H1 (cell line): ENCODE measurements around the gene NELL1.

Experiments used
- CHD2 ChIP-seq: IDR thresholded peaks from 2 replicates; pipeline ENCODE4 v1.6.1; 2012; ENCODE audit warnings: low read length, improper control_type of control experiment
- CREB1 ChIP-seq: IDR thresholded peaks from 2 replicates; pipeline ENCODE4 v1.6.1; 2012; ENCODE audit warnings: inconsistent platforms
- CTCF ChIP-seq, 3 experiments: IDR thresholded peaks; 1 replicate in 2 of 3; 2 replicates in 1 of 3; pipeline versions ENCODE4 v1.5.1 to v1.6.1; 2011; ENCODE audit warnings: low read length in 3 of 3, mild to moderate bottlenecking in 3 of 3, inconsistent platforms in 2 of 3, low read depth in 1 of 3, moderate library complexity in 1 of 3; ENCODE audit not compliant: insufficient read depth in 1 of 3; ENCODE audit errors: control extremely low read depth in 1 of 3
- EZH2 ChIP-seq: fragments of 200-600 bp; sonication (generic); IDR thresholded peaks from 2 replicates; pipeline ENCODE4 v1.7.1; 2012; ENCODE audit warnings: low read depth, mild to moderate bottlenecking, moderate library complexity, low read length, inconsistent platforms; ENCODE audit not compliant: severe bottlenecking
- POLR2A ChIP-seq, 2 experiments: IDR thresholded peaks; 1 replicate in 1 of 2; 2 replicates in 1 of 2; pipeline ENCODE4 v1.6.1; 2011; ENCODE audit warnings: low read depth in 2 of 2, low read length in 2 of 2, mild to moderate bottlenecking in 2 of 2; ENCODE audit errors: control extremely low read depth in 1 of 2
- POLR2AphosphoS5 ChIP-seq: IDR thresholded peaks from 2 replicates; pipeline ENCODE4 v1.6.1; 2011; ENCODE audit warnings: low read depth, low read length
- RXRA ChIP-seq: IDR thresholded peaks from 2 replicates; pipeline ENCODE4 v1.6.1; 2011; ENCODE audit warnings: low read depth, mild to moderate bottlenecking, low read length, moderate library complexity; ENCODE audit not compliant: insufficient read depth
- SP1 ChIP-seq: IDR thresholded peaks from 2 replicates; pipeline ENCODE4 v1.6.1; 2011; ENCODE audit warnings: low read depth, low read length

- TF ChIP-seq CTCF (IDR thresholded peaks at IDR 0.05; ENCODE audit: control extremely low read depth in 1 of 3, insufficient read depth in 1 of 3, low read depth in 1 of 3, low read length in 3 of 3) (no peak), EZH2 (no peak), SP1 (no peak), RXRA (no peak), POLR2AphosphoS5 (no peak), CHD2 (no peak), POLR2A (IDR thresholded peaks at IDR 0.05; ENCODE audit: control extremely low read depth in 1 of 2, low read depth in 2 of 2, low read length in 2 of 2) (no peak), CREB1 (no peak)
These were observed 919.4 kb downstream of the NELL1 start for GRCh38 chr11:21588754-21589153.
